T-cell (primary cell): ENCODE data around the gene CCN6. TPM values are rescaled to one million over a fixed set of nuclear protein-coding genes. Genes with fewer than 3 reads are reported as not detected.
A peak's percentile ranks its signal among the peaks of the same experiment; 100 is the strongest.

Source experiments
- ATAC-seq, 4 experiments: fragments of 200-7000 bp in 3 of 4; fragments of 150-1000 bp in 1 of 4; cut with Tn5 transposase; replicated peaks in 1 of 4; 1 replicate in 3 of 4; 2 replicates in 1 of 4; pipeline ENCODE4 v1.10.0; 2021; ENCODE audit warnings: moderate library complexity in 3 of 4, mild to moderate bottlenecking in 2 of 4, moderate number of reproducible peaks in 1 of 4
- CTCF ChIA-PET, 2 donors: fragments of 300-600 bp; sonication (Branson Sonifier 250); formaldehyde crosslinking; loops; one replicate each; lab custom pipeline; 2022; ENCODE audit warnings: antibody characterized with exemption in 2 of 2; lab: Charles Lee
- POLR2A ChIA-PET, 2 donors: fragments of 300-600 bp; sonication (Branson Sonifier 250); formaldehyde crosslinking; loops; one replicate each; lab custom pipeline; 2022; ENCODE audit warnings: antibody characterized with exemption in 2 of 2; lab: Charles Lee
- DNase-seq, 35 experiments: peaks; one replicate each; pipeline versions ENCODE4 v3.0.0 to v3.0.0-alpha.2; 2013 to 2023
- H3K27ac ChIP-seq: one replicate; pipeline ENCODE4 v1.5.1; 2013; ENCODE audit warnings: low read length
- H3K27me3 ChIP-seq, 2 experiments: replicated peaks in 1 of 2; 1 replicate in 1 of 2; 2 replicates in 1 of 2; pipeline versions ENCODE4 v1.6.1 to v1.7.0; 2013; ENCODE audit warnings: low read length in 1 of 2, mixed read lengths in 1 of 2; ENCODE audit not compliant: control insufficient read depth in 2 of 2, insufficient read depth in 2 of 2; ENCODE audit errors: extremely low read depth in 1 of 2
- H3K36me3 ChIP-seq, 2 donors: 1 replicate in 1 of 2; 2 replicates in 1 of 2; pipeline versions ENCODE4 v1.6.1 to v1.7.0; 2013; ENCODE audit warnings: low read length in 1 of 2; ENCODE audit not compliant: control insufficient read depth in 2 of 2, insufficient read depth in 1 of 2; ENCODE audit errors: extremely low read depth in 1 of 2
- H3K4me1 ChIP-seq, 2 experiments: 1 replicate in 1 of 2; 2 replicates in 1 of 2; pipeline versions ENCODE4 v1.6.1 to v1.7.0; 2013; ENCODE audit warnings: low read length in 2 of 2, mixed read lengths in 1 of 2; ENCODE audit not compliant: insufficient read depth in 2 of 2, control insufficient read depth in 1 of 2; ENCODE audit errors: extremely low read depth in 1 of 2
- H3K4me3 ChIP-seq, 2 donors: 1 replicate in 1 of 2; 2 replicates in 1 of 2; pipeline versions ENCODE4 v1.5.1 to v1.7.0; 2013; ENCODE audit warnings: mild to moderate bottlenecking in 2 of 2, low read length in 1 of 2, moderate library complexity in 1 of 2; ENCODE audit not compliant: control insufficient read depth in 1 of 2; ENCODE audit errors: extremely low read depth in 1 of 2
- H3K9me3 ChIP-seq: 2 replicates; pipeline ENCODE4 v1.7.0; 2013
- H3K27ac Mint-ChIP-seq, 2 donors: one replicate each; pipeline ENCODE4 v1.8.0; 2020 to 2021; ENCODE audit warnings: mild to moderate bottlenecking in 2 of 2, mixed read lengths in 2 of 2
- H3K27me3 Mint-ChIP-seq, 2 donors: one replicate each; pipeline ENCODE4 v1.8.0; 2021 to 2022; ENCODE audit warnings: mixed read lengths in 2 of 2
- H3K36me3 Mint-ChIP-seq: one replicate; pipeline ENCODE4 v1.8.0; 2021; ENCODE audit warnings: mixed read lengths
- H3K4me1 Mint-ChIP-seq, 3 donors: one replicate each; pipeline ENCODE4 v1.8.0; 2020 to 2022; ENCODE audit warnings: mixed read lengths in 3 of 3, mild to moderate bottlenecking in 1 of 3
- H3K4me3 Mint-ChIP-seq, 3 donors: one replicate each; pipeline ENCODE4 v1.8.0; 2020 to 2022; ENCODE audit warnings: mild to moderate bottlenecking in 3 of 3, mixed read lengths in 3 of 3, moderate library complexity in 3 of 3
- H3K9me3 Mint-ChIP-seq, 3 donors: one replicate each; pipeline ENCODE4 v1.8.0; 2020 to 2022; ENCODE audit warnings: mixed read lengths in 3 of 3
- WGBS: methylation state at CpG from one replicate; pipeline ENCODE4 v1.1.5; 2013; ENCODE audit warnings: missing lambda C conversion rate; ENCODE audit not compliant: insufficient coverage; 5-methylcytosine and 5-hydroxymethylcytosine counted together
- total RNA-seq, 35 experiments: library from RNA in 6 of 35; stranded (reverse) in 6 of 35; fragments of 120-200 nt in 1 of 35; gene quantifications; one replicate each; pipeline versions ENCODE4 v1.2.1 to v1.2.4 and lab custom pipeline; 2013 to 2026

The CCN6 gene
- total RNA-seq, 5 donors from 2014 or later (not counting 1 experiment from before 2014, with no cell fraction given): not detected

DNA sequence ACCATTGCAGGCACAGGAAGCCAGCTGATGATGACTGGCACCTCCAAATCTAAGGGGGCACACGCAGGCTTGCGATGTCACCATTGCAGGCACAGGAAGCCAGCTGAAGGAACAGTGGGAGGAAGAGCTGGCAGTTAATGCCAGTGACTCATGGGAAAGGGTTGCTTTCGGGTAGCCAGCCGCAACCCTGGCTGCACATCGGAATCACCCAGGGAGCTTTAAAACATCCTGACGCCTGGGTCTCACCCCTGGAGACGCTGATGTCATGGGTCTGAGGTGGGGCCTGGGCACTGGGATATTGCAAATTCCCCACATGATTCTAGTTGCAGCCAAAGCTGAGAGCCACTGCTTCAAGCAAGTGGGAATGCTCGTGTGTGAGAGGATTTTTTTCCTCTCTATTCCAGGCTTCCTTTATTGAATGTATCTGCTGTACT is 16.1 kb upstream of the CCN6 start:
- no peaks in the 10 kb centered on the region for H3K27me3 ChIP-seq
- CTCF ChIA-PET: interaction anchor here in 1 of 2 donors (1.3 to 2.0 kb wide), 2 partner anchors 9 to 328 kb away, joined by 5 to 6 read pairs; no protein-coding TSS in a partner anchor
- DNase-seq: peak in 1 of 35 experiments; percentile 13
- Mint-ChIP-seq H3K36me3 (no peaks in the 10 kb centered on the region), H3K27me3 (no peaks in the 10 kb centered on the region), H3K4me1 (peaks cover 55 to 63% (median 57%) of the 10 kb centered on the region in 3 donors), H3K4me3 (no peak overlapping the region), H3K27ac (peak overlapping the region in 1 of 2 donors; percentile 11), H3K9me3 (no peaks in the 10 kb centered on the region)
- H3K4me1 ChIP-seq: peaks cover 32 to 35% of the 10 kb centered on the region in 2 experiments
- no peak overlapping the region for H3K4me3 ChIP-seq
- peak in 2 of 4 experiments; percentile 27 to 31 for ATAC-seq
- POLR2A ChIA-PET: no interaction called here
- 57% methylated on average over 3 of the region's 8 CpGs for WGBS
- H3K27ac ChIP-seq: no peak overlapping the region
- H3K9me3 ChIP-seq: no peaks in the 10 kb centered on the region
- no peaks in the 10 kb centered on the region for H3K36me3 ChIP-seq

DNA sequence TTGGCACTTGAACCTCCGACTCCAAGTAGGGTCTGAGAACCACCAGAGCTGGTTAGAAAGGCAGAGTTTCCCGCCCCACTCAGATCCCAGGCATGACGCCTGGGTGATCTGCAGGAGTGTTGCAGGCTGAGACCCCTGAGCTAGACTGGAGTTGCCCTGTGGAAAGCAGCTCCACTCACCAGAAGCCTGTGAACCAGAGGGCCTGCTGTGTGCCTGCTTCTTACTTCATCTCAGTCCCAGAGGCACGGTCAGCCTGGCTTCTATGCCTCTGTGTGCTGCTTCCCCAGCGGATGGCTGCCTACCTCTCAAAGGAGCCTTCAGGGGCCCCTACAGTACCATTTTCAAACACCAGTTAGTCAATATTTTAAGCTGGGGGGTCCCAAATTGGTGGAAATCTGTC is 15.6 kb upstream of the CCN6 start:
- Histone ChIP-seq H3K4me1 (peaks cover 32 to 34% of the 10 kb centered on the region in 2 experiments), H3K27ac (no peak overlapping the region), H3K9me3 (no peaks in the 10 kb centered on the region), H3K27me3 (no peaks in the 10 kb centered on the region), H3K4me3 (no peak overlapping the region), H3K36me3 (no peaks in the 10 kb centered on the region)
- no peak for ATAC-seq
- no peak for DNase-seq
- H3K9me3 Mint-ChIP-seq: no peaks in the 10 kb centered on the region
- 65% methylated on average over 4 of the region's 5 CpGs for WGBS
- H3K4me3 Mint-ChIP-seq: no peak overlapping the region
- no peaks in the 10 kb centered on the region for H3K36me3 Mint-ChIP-seq
- no peak overlapping the region for H3K27ac Mint-ChIP-seq
- H3K4me1 Mint-ChIP-seq: peaks cover 57 to 64% (median 58%) of the 10 kb centered on the region in 3 donors
- POLR2A ChIA-PET: interaction anchor here in 1 of 2 donors (0.6 to 0.7 kb wide), 2 partner anchors 321 to 331 kb away, joined by 3 to 4 read pairs; no protein-coding TSS in a partner anchor
- CTCF ChIA-PET: interaction anchor here in 1 of 2 donors (1.3 to 2.0 kb wide), 2 partner anchors 10 to 328 kb away, joined by 5 to 6 read pairs; no protein-coding TSS in a partner anchor
- no peaks in the 10 kb centered on the region for H3K27me3 Mint-ChIP-seq

DNA sequence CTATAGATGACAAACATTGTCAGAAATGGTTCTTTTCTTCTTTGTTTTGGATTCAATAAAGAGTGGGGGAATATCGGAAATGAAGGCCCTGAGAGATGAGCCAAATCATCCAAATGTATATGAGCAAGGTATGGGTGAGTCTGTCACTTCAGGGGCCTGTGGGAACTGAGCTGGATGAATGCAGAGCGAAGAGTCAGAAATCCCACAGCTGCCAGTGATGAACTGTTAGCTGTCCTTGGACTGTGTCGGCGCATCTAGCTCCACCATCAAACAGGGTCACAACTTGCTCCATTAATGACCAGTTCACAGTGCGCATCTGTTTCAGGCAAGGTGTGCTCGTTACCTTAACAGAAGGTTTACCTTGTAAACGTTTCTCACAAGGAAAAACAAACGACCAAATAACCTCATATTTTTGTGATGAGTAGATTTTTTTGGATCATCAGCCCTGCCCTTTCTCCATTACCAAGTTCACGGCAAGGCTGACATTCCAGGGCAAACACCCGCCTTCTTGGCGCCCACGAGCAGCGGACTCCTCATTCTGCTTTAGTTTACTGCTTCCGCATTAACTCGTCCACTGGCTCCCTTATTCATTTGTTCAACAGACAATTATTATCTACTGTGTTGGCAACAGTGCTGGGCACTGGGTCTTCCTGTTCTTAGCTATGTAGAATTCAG is 15.0 kb upstream of the CCN6 start:
- ATAC-seq: no peak
- no peaks in the 10 kb centered on the region for H3K27me3 ChIP-seq
- Mint-ChIP-seq H3K36me3 (no peaks in the 10 kb centered on the region), H3K27ac (peak overlapping the region in 1 of 2 donors; percentile 24), H3K4me1 (peaks cover 52 to 61% (median 54%) of the 10 kb centered on the region in 3 donors), H3K9me3 (no peaks in the 10 kb centered on the region), H3K4me3 (no peak overlapping the region), H3K27me3 (no peaks in the 10 kb centered on the region)
- CTCF ChIA-PET: interaction anchor here in 1 of 2 donors (1.3 to 2.0 kb wide), 3 partner anchors 10 to 329 kb away, joined by 3 to 6 read pairs (median 5); no protein-coding TSS in a partner anchor
- no peak overlapping the region for H3K27ac ChIP-seq
- WGBS: 98% methylated on average over 8 of the region's 15 CpGs
- H3K9me3 ChIP-seq: no peaks in the 10 kb centered on the region
- H3K36me3 ChIP-seq: no peaks in the 10 kb centered on the region
- POLR2A ChIA-PET: interaction anchor here in 1 of 2 donors (0.6 to 0.7 kb wide), 2 partner anchors 322 to 332 kb away, joined by 3 to 4 read pairs; no protein-coding TSS in a partner anchor
- H3K4me3 ChIP-seq: no peak overlapping the region
- DNase-seq: no peak
- H3K4me1 ChIP-seq: peaks cover 28% of the 10 kb centered on the region in 2 experiments

DNA sequence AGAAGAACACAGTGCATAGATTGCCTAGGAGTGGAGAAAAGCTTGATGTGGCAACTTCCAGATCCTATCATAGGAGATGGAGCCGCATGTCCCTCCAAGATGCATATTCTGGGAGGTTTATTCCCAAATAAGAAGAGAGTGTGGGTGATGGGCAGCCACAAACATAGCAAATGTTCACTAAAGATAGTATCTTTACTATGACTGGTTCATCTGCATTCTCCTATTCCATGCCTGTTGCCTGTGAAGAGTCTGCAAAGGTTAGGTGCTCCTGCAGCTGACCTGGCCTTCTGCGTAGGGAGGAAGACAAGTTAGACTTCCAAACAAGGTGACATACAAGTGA is 14.5 kb upstream of the CCN6 start:
- H3K4me3 ChIP-seq: no peak overlapping the region
- H3K9me3 ChIP-seq: no peaks in the 10 kb centered on the region
- no peak overlapping the region for H3K27ac ChIP-seq
- ATAC-seq (no peak), DNase-seq (no peak)
- H3K27ac Mint-ChIP-seq: peak overlapping the region; percentile 24 to 71
- H3K4me3 Mint-ChIP-seq: no peak overlapping the region
- H3K27me3 ChIP-seq: no peaks in the 10 kb centered on the region
- H3K4me1 ChIP-seq: peaks cover 22 to 24% of the 10 kb centered on the region in 2 experiments
- H3K36me3 ChIP-seq: no peaks in the 10 kb centered on the region
- ChIA-PET CTCF (interaction anchor here in 1 of 2 donors (0.7 to 2.0 kb wide), 3 partner anchors 15 to 329 kb away, joined by 3 to 6 read pairs (median 3); no protein-coding TSS in a partner anchor), POLR2A (no interaction called here)
- peaks cover 47 to 56% (median 51%) of the 10 kb centered on the region in 3 donors for H3K4me1 Mint-ChIP-seq
- no peaks in the 10 kb centered on the region for H3K36me3 Mint-ChIP-seq
- H3K9me3 Mint-ChIP-seq: no peaks in the 10 kb centered on the region
- no CpG with 5 or more reads among the region's 2 CpGs for WGBS
- no peaks in the 10 kb centered on the region for H3K27me3 Mint-ChIP-seq

DNA sequence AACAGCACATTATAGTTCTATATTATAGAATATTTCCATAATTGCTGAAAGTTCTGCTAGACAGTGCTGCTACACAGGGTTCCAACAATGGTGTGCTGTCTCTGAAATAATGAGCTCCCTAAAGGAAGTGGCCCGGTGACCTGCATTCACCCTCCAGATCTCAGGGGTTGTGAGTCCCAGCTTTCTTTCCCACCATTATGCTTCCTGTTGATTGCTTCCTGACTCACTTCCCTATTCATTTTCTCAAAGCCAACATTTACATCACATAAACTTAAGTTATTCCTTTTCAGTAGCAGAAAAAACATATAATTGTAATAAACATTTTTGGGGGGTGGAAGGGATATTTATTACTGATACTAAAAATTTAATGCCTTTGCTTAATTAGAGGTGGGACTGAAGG is 12.9 kb upstream of the CCN6 start:
- Mint-ChIP-seq H3K36me3 (no peaks in the 10 kb centered on the region), H3K27me3 (no peaks in the 10 kb centered on the region), H3K4me3 (no peak overlapping the region), H3K4me1 (peaks cover 36 to 45% (median 40%) of the 10 kb centered on the region in 3 donors), H3K9me3 (no peaks in the 10 kb centered on the region), H3K27ac (peak overlapping the region; percentile 81 to 99)
- DNase-seq (no peak), ATAC-seq (no peak)
- no peak overlapping the region for H3K27ac ChIP-seq
- ChIA-PET CTCF (interaction anchor here (0.5 to 5.2 kb wide), 20 partner anchors 9 to 435 kb away, joined by 3 to 54 read pairs (median 4); partner anchors contain the start of gene TRAF3IP2 (in 1 of the 2)), POLR2A (interaction anchor here (0.5 to 1.2 kb wide), 4 partner anchors 13 to 583 kb away, joined by 3 to 5 read pairs (median 3); no protein-coding TSS in a partner anchor)
- H3K9me3 ChIP-seq: no peaks in the 10 kb centered on the region
- H3K4me1 ChIP-seq: peaks cover 11 to 16% of the 10 kb centered on the region in 2 experiments
- H3K36me3 ChIP-seq: no peaks in the 10 kb centered on the region
- H3K4me3 ChIP-seq: no peak overlapping the region
- H3K27me3 ChIP-seq: no peaks in the 10 kb centered on the region
- WGBS: 100% methylated on average over 1 of the region's 1 CpG

DNA sequence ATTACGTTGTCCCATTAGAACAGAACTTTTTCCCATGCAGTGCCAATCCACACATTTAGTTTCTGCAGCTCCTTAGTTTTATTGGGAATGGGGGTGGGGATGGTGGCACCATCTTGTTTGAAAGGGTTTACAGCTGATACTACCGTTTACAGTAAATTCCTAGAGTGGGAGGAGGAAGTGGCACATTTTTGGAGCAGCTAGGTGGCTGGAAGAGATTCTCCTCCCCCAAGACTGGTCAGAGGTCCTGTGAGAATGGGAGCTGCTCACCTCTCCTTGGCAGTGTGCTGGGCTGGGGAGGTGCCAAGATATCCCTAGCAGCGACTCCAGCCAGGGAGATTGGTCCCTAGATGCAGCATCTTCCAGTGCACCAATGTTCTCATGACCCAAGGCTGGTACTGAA is 12.4 kb upstream of the CCN6 start:
- H3K36me3 ChIP-seq: no peaks in the 10 kb centered on the region
- peak overlapping the region; percentile 94 for H3K27ac ChIP-seq
- Mint-ChIP-seq H3K9me3 (no peaks in the 10 kb centered on the region), H3K4me1 (peaks cover 30 to 40% (median 37%) of the 10 kb centered on the region in 3 donors), H3K27me3 (no peaks in the 10 kb centered on the region), H3K4me3 (peak overlapping the region in 1 of 3 donors; percentile 43), H3K27ac (peak overlapping the region; percentile 97 to 99), H3K36me3 (no peaks in the 10 kb centered on the region)
- no peaks in the 10 kb centered on the region for H3K9me3 ChIP-seq
- CTCF ChIA-PET: interaction anchor here (0.5 to 5.2 kb wide), 29 partner anchors 9 to 783 kb away, joined by 3 to 54 read pairs (median 4); partner anchors contain the start of genes FAM229B (in 1 of the 2), TRAF3IP2 (in 1 of the 2) and TUBE1 (in 1 of the 2)
- no peaks in the 10 kb centered on the region for H3K27me3 ChIP-seq
- no peak overlapping the region for H3K4me3 ChIP-seq
- POLR2A ChIA-PET: interaction anchor here (0.6 to 1.2 kb wide), 3 partner anchors 13 to 612 kb away, joined by 3 to 5 read pairs (median 3); no protein-coding TSS in a partner anchor
- DNase-seq (no peak), ATAC-seq (no peak)
- WGBS: 92% methylated on average over 1 of the region's 3 CpGs
- peaks cover 11 to 13% of the 10 kb centered on the region in 2 experiments for H3K4me1 ChIP-seq
